Measurements from ENCODE around the gene GARIN3.
"Not testable (repeated sequence)": the region's sequence is repeated elsewhere in the genome, so short reads cannot be mapped to it uniquely, and the experiment has no call there.

Gene GARIN3

GRCh38 chr5:157166214-157167213, at the start of gene GARIN3:
TSS of gene GARIN3 (minus strand) at chr5:157166264. CDS start at chr5:157166168, 96 bp downstream.
- DNase-seq, result no peak

- no peak for DNase-seq
Observed at GRCh38 chr5:157215514-157216167, 49.6 kb upstream of the GARIN3 start.

- no peak for DNase-seq
Observed at GRCh38 chr5:157214861-157215513, 48.9 kb upstream of the GARIN3 start.

- no peak for DNase-seq
Observed at GRCh38 chr5:157214415-157214814, 48.4 kb upstream of the GARIN3 start.

- no peak for DNase-seq
Observed at GRCh38 chr5:157213527-157214243, 47.6 kb upstream of the GARIN3 start.

DNA sequence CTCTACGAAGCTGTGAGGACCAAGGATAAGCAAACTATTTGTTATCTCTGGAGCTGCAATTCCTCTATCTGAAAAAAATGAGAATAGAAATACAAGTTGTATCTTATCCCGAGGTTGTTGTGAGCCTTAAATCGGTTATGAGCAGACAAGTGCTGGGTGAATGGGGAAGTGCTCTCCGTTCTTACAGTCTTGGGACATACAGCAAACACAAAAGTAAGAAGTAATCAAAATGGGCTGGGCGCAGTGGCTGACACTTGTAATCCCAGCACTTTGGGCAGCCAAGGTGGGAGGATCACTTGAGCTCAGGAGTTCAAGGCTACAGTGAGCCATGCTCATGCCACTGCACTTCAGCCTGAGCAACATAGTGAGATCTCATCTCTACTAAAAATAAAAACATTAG, 46.2 kb upstream of the GARIN3 start:
- DNase-seq, result no peak

DNA sequence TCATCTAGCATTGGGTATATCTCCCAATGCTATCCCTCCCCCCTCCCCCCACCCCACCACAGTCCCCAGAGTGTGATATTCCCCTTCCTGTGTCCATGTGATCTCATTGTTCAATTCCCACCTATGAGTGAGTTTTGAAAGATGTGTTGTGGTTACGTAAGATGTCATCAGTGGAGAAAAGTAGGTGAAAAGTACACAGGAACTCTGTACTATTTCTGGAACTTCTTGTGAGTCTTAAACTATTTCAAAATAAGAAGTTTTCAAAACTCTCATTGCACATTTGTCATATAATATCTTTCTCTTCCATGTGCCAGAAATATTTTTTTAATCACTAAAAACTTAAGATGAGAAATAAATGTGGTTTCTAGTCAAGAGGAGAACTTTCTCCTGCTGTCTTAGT, 44.6 kb upstream of the GARIN3 start:
- not testable (repeated sequence) for DNase-seq

GRCh38 chr5:157205708-157206107, 39.6 kb upstream of the GARIN3 start:
- no peak for DNase-seq

DNA sequence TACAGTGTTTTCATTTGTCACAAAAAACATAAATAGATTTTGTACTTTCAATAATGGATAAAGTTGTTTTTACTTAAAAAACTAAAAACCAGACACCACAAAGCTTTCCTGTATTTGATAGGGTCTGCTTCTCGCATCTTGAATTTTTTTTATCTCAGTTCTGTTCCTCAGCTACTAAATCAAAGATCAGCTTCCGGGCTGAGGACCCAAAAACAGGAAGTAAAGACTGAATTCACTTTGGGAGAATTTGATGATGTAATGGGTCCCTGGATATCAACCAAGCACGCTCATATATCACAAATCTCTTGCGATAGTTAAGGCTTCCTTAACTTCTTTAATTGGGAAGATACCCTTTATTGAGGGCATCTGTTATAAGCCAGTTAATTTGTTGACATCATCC, 38.7 kb upstream of the GARIN3 start:
- DNase-seq, result no peak

DNA sequence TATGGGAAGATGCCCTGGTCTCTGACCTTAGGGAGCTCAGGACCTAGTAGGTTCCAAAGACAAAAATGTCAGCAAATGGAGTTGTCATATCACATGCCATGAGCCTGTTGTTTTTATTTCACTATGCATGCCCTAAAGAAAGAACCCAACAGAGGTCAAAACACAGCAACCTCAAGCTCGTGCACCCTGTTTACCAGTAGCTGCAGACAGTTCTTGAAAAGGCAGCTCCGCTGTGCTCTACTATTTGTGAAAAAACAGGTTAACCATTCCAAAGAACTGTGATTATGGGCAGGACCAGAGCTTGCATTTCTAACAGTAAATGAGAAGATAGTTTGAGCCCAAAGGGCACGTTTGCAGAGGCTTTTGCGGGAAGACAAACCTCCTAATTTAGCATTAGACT, 37.4 kb upstream of the GARIN3 start:
- no peak for DNase-seq

GRCh38 chr5:157201857-157202256, 35.8 kb upstream of the GARIN3 start:
- no peak for DNase-seq

DNA sequence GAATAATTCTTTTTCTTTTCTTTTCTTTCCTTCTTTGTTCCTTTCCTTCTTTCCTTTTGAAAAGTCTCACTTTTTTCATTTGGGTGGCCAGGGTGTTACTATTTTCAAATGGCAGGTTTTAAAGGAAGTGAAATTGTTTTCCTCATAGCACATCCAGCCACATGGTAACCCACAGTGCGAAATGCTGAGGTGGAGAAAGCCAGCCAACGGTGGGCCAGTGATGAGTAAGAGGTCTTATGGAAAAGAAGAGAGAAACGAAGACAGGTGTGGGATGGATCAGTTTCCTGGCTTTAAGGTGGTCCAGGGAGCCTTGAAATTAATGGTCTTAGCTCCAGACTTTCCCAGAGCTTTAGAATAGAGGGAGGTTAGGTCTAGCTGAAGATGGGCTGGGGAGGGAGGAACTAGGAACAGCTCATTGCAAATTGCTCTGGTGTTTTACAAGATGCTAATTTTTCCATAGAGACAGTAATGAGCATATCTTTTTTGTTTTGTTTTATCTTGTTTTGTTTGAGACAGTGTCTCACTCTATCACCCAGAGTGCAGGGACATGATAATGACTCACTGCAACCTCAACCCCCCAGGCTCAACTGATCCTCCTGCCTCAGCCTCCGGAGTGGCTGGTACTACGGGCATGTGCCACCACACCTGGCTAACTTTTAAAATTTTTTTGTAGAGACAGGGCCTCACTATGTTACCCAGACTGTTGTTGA, 32.4 kb upstream of the GARIN3 start:
- no peak for DNase-seq

- DNase-seq, result no peak
Observed at GRCh38 chr5:157197086-157197485, 31.0 kb upstream of the GARIN3 start.

DNA sequence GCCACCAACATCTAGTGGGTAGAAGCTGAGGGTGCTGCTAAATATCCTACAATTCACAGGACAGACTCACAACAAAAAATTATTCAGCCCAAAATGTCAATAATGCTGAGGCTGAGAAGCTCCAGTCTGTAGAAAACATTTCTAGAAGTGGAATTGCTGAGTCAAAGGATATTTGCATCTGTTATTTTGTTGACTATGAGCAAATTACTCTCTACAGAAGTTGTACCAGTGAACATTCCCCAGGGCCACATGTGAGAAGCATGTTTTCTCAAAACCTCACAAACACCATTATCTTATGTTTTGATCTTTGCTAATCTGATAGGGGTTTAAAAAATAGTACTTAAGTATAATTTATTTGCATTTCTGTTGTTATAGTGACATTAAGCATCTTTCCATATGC, 30.0 kb upstream of the GARIN3 start:
- DNase-seq, result no peak

- no peak for DNase-seq
Observed at GRCh38 chr5:157193699-157194424, 27.8 kb upstream of the GARIN3 start.

DNA sequence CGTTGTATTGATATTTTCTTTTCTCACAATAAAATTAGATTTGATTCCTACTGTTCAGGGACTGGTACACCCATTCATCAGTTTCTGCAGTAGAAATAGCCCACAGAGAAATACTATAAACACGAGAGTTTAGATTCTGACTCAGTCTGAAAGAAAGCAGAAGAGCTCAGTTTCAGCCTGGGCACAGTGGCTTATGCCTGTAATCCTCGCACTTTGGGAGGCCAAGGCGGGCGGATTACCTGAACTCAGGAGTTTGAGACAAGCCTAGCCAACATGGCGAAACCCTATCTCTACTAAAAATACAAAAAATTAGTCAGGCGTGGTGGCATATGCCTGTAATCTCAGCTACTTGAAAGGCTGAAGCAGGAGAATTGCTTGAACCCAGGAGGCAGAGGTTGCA, 23.2 kb upstream of the GARIN3 start:
- DNase-seq, result no peak

- no peak for DNase-seq
Observed at GRCh38 chr5:157188270-157188669, 22.2 kb upstream of the GARIN3 start.

DNA sequence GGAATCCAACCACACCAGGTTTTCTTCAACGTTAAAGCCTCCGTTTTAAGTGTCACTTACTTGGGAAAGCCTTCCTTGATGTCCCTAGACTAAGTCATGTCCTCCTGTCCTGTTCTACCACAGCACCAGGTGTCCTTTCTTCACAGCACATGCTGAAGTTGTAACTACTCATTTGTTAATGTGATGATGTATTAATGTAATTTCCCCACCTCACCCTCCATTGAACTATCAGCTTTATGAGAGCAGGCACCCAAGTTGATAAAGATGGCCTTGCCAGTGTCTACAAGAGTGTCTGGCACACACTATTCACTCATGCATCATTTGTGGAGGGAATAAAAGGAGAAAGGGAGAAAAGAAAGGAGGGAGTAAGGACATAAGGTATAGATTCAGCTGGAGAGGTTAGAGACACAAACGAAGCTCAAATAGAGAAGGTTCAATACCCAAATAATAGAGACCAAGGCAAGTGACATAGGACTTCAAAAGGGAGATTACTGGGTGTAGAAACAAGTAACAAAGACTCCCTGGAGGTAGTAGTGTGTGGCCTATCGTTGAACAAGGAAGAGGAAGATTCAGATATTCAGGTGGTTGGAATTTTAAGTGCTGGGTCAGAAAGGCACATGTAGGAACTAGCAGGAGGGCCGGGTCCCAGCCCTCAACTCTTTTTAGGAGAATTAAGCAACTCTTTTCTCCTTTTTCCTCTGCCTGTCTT, 21.1 kb upstream of the GARIN3 start:
- DNase-seq, result no peak

GRCh38 chr5:157186309-157187045, 20.4 kb upstream of the GARIN3 start:
- no peak for DNase-seq

GRCh38 chr5:157185122-157185521, 19.1 kb upstream of the GARIN3 start:
- DNase-seq, result not testable (repeated sequence)

Measured in NCI-H1930 (cell line).